OCI-LY7 (cell line): ENCODE data around the gene FBXW8. TPM values are rescaled to one million over a fixed set of nuclear protein-coding genes. Genes with fewer than 3 reads are reported as not detected.

ENCODE experiments used
- BruUV-seq: library from RNA; stranded (reverse); fragments of 400-500 nt; replicated peaks from 2 replicates; lab custom pipeline; 2021; lab: Mats Ljungman, UMichigan
- CTCF ChIA-PET: fragments of 300-600 bp; sonication (Branson Sonifier 250); formaldehyde crosslinking; loops from one replicate; lab custom pipeline; 2022; ENCODE audit warnings: antibody characterized with exemption; ENCODE audit not compliant: unreplicated experiment; lab: Charles Lee
- POLR2A ChIA-PET: fragments of 300-600 bp; sonication (Branson Sonifier 250); formaldehyde crosslinking; loops from one replicate; lab custom pipeline; 2022; ENCODE audit warnings: antibody characterized with exemption; lab: Charles Lee
- DNase-seq: peaks from one replicate; pipeline ENCODE4 v3.0.0-alpha.2; 2015; ENCODE audit warnings: low spot score
- H2AFZ ChIP-seq: fragments of 200-600 bp; sonication (generic), shearing (Covaris generic); 2 replicates; pipeline ENCODE4 v1.6.1; 2014; ENCODE audit warnings: mild to moderate bottlenecking, antibody characterized with exemption, low read length, moderate library complexity
- H3K27ac ChIP-seq: fragments of 200-600 bp; sonication (generic); 2 replicates; pipeline ENCODE4 v1.5.1; 2014; ENCODE audit warnings: mixed run types, low read depth, mild to moderate bottlenecking, moderate library complexity, low read length, inconsistent platforms; ENCODE audit not compliant: poor library complexity, severe bottlenecking
- H3K36me3 ChIP-seq: fragments of 200-600 bp; sonication (generic); 2 replicates; pipeline ENCODE4 v1.6.1; 2014; ENCODE audit warnings: mild to moderate bottlenecking, antibody characterized with exemption, low read length, moderate library complexity, mixed read lengths; ENCODE audit not compliant: insufficient read depth
- H3K4me1 ChIP-seq: fragments of 200-600 bp; sonication (generic); 2 replicates; pipeline ENCODE4 v1.5.1; 2014; ENCODE audit warnings: mild to moderate bottlenecking, low read length; ENCODE audit not compliant: insufficient read depth, poor library complexity, severe bottlenecking
- H3K4me2 ChIP-seq: fragments of 200-600 bp; sonication (generic); 2 replicates; pipeline ENCODE4 v1.6.1; 2014; ENCODE audit warnings: mild to moderate bottlenecking, low read length
- H3K4me3 ChIP-seq: fragments of 200-600 bp; sonication (generic); 2 replicates; pipeline ENCODE4 v1.5.1; 2014; ENCODE audit warnings: mild to moderate bottlenecking, low read depth, low read length; ENCODE audit not compliant: poor library complexity, severe bottlenecking
- H3K79me2 ChIP-seq: fragments of 200-600 bp; sonication (generic); 2 replicates; pipeline ENCODE4 v1.6.1; 2016; ENCODE audit warnings: low read depth, mild to moderate bottlenecking, low read length, moderate library complexity, mixed read lengths; ENCODE audit not compliant: insufficient read depth
- H3K9me2 ChIP-seq: fragments of 200-600 bp; sonication (generic); 2 replicates; pipeline ENCODE4 v1.6.1; 2016; ENCODE audit warnings: mild to moderate bottlenecking, low read length, mixed read lengths; ENCODE audit not compliant: insufficient read depth
- H3K9me3 ChIP-seq: fragments of 200-600 bp; sonication (generic); 2 replicates; pipeline ENCODE4 v1.6.1; 2014; ENCODE audit warnings: mild to moderate bottlenecking, mixed run types, low read length, mixed read lengths
- H4K20me1 ChIP-seq: fragments of 200-600 bp; sonication (generic); 2 replicates; pipeline ENCODE4 v1.6.1; 2014; ENCODE audit warnings: mild to moderate bottlenecking, antibody characterized with exemption, low read length, moderate library complexity, mixed read lengths; ENCODE audit not compliant: insufficient read depth
- CTCF ChIP-seq: fragments of 200-600 bp; sonication (generic); conservative IDR thresholded peaks from 2 replicates; pipeline ENCODE4 v1.5.1; 2014; ENCODE audit warnings: mild to moderate bottlenecking, antibody characterized with exemption, low read length, moderate library complexity, mixed read lengths
- EZH2phosphoT487 ChIP-seq: fragments of 200-600 bp; sonication (generic); IDR thresholded peaks from 2 replicates; pipeline ENCODE4 v1.6.1; 2018; ENCODE audit warnings: low read depth, borderline replicate concordance, mild to moderate bottlenecking, mixed run types, antibody characterized with exemption, low read length, moderate library complexity, mixed read lengths
- intact Hi-C: fragments of 100-400 bp; cut with micrococcal nuclease; formaldehyde crosslinking; loops from one replicate; pipeline ENCODE4 v1.10.0; 2022; ENCODE audit not compliant: unreplicated experiment
- total RNA-seq, 2 experiments: library from RNA; depleted of rRNA in 1 of 2; stranded (reverse); fragments of >200 nt in 1 of 2; shearing (Covaris generic) in 1 of 2; gene quantifications; 2 replicates each; pipeline ENCODE4 v1.2.3, GENCODE V29; 2014 to 2022

Gene FBXW8
- total RNA-seq, 2 experiments from 2014 or later = 29.8 to 34.0 TPM

GRCh38 chr12:116928504-116928903 is 17.8 kb downstream of the FBXW8 start:
- DNase-seq = no peak
- H3K9me2 ChIP-seq = no peaks in the 10 kb centered on the region
- ChIA-PET POLR2A (no interaction called here), CTCF (no interaction called here)
- no TSS peak for BruUV-seq
- H3K36me3 ChIP-seq = peaks cover 49% of the 10 kb centered on the region
- no peak overlapping the region for H3K27ac ChIP-seq
- H3K9me3 ChIP-seq = no peaks in the 10 kb centered on the region
- H2AFZ ChIP-seq = no peak overlapping the region
- H3K79me2 ChIP-seq = no peaks in the 10 kb centered on the region
- H3K4me2 ChIP-seq = no peak overlapping the region
- H3K4me1 ChIP-seq = peaks cover 25% of the 10 kb centered on the region
- H3K4me3 ChIP-seq = no peak overlapping the region
- no peak for TF ChIP-seq EZH2phosphoT487
- TF ChIP-seq CTCF = no peak
- 0 out of 2 replicates have a peak, but pooled peaks cover 7% of the 10 kb centered on the region for H4K20me1 ChIP-seq
- intact Hi-C loops = no loop called here

GRCh38 chr12:116929885-116930284 is 19.1 kb downstream of the FBXW8 start:
- no peak for DNase-seq
- POLR2A ChIA-PET = interaction anchor here (0.9 to 1.0 kb wide), 2 partner anchors 32 to 165 kb away, joined by 3 read pairs; no protein-coding TSS in a partner anchor
- Histone ChIP-seq H3K79me2 (no peaks in the 10 kb centered on the region), H2AFZ (no peak overlapping the region), H3K27ac (no peak overlapping the region), H3K4me1 (peaks cover 14% of the 10 kb centered on the region), H3K36me3 (peaks cover 57% of the 10 kb centered on the region), H3K4me2 (no peak overlapping the region), H3K9me3 (no peaks in the 10 kb centered on the region), H3K4me3 (no peak overlapping the region), H3K9me2 (no peaks in the 10 kb centered on the region), H4K20me1 (0 out of 2 replicates have a peak, but pooled peaks cover 7% of the 10 kb centered on the region)
- CTCF ChIA-PET = no interaction called here
- intact Hi-C loops = no loop called here
- TF ChIP-seq EZH2phosphoT487 (no peak), CTCF (no peak)
- no TSS peak for BruUV-seq

GRCh38 chr12:116931665-116932064 is 20.9 kb downstream of the FBXW8 start:
- H3K4me3 ChIP-seq = no peak overlapping the region
- no peak overlapping the region for H2AFZ ChIP-seq
- no peaks in the 10 kb centered on the region for H3K9me2 ChIP-seq
- no peak for DNase-seq
- no peaks in the 10 kb centered on the region for H3K9me3 ChIP-seq
- H3K4me2 ChIP-seq = no peak overlapping the region
- BruUV-seq = no TSS peak
- peaks cover 4% of the 10 kb centered on the region for H3K4me1 ChIP-seq
- no peak for TF ChIP-seq CTCF
- no peak for TF ChIP-seq EZH2phosphoT487
- intact Hi-C loops = no loop called here
- H3K27ac ChIP-seq = no peak overlapping the region
- peaks cover 57% of the 10 kb centered on the region for H3K36me3 ChIP-seq
- H3K79me2 ChIP-seq = no peaks in the 10 kb centered on the region
- ChIA-PET CTCF (no interaction called here), POLR2A (no interaction called here)
- no peaks in the 10 kb centered on the region for H4K20me1 ChIP-seq
